HG03469 (cell line): Measurements from ENCODE around the gene CSF3.

Source experiments
- ATAC-seq: cut with Tn5 transposase; IDR thresholded peaks from one replicate; pipeline ENCODE4 v1.9.1; 2021; ENCODE audit warnings: mild to moderate bottlenecking, moderate library complexity, moderate number of reproducible peaks; ENCODE audit not compliant: unreplicated experiment

CSF3 gene

GRCh38 chr17:40059729-40060475, 44.7 kb downstream of the CSF3 start:
- no peak for ATAC-seq

GRCh38 chr17:40060887-40061608, 45.8 kb downstream of the CSF3 start:
- no peak for ATAC-seq

GRCh38 chr17:40061609-40062038, 46.4 kb downstream of the CSF3 start:
- ATAC-seq: no peak

GRCh38 chr17:40062329-40063186, 47.3 kb downstream of the CSF3 start, which contains the start of gene THRA:
Gene THRA (plus strand): TSS chr17:40062965. CDS start chr17:40074489, 11,524 bp downstream.
- no peak for ATAC-seq

GRCh38 chr17:40063187-40063771, 48.0 kb downstream of the CSF3 start:
- ATAC-seq: no peak

- no peak for ATAC-seq
These were observed 48.8 kb downstream of the CSF3 start for GRCh38 chr17:40063901-40064531.

- ATAC-seq: no peak
These were observed 49.9 kb downstream of the CSF3 start for GRCh38 chr17:40064971-40065768.

GRCh38 chr17:40065769-40066510, 50.7 kb downstream of the CSF3 start:
- no peak for ATAC-seq
